ENCODE data around the gene EPC2.

EPC2 gene, protein sequence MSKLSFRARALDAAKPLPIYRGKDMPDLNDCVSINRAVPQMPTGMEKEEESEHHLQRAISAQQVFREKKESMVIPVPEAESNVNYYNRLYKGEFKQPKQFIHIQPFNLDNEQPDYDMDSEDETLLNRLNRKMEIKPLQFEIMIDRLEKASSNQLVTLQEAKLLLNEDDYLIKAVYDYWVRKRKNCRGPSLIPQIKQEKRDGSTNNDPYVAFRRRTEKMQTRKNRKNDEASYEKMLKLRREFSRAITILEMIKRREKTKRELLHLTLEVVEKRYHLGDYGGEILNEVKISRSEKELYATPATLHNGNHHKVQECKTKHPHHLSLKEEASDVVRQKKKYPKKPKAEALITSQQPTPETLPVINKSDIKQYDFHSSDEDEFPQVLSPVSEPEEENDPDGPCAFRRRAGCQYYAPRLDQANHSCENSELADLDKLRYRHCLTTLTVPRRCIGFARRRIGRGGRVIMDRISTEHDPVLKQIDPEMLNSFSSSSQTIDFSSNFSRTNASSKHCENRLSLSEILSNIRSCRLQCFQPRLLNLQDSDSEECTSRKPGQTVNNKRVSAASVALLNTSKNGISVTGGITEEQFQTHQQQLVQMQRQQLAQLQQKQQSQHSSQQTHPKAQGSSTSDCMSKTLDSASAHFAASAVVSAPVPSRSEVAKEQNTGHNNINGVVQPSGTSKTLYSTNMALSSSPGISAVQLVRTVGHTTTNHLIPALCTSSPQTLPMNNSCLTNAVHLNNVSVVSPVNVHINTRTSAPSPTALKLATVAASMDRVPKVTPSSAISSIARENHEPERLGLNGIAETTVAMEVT

DNA sequence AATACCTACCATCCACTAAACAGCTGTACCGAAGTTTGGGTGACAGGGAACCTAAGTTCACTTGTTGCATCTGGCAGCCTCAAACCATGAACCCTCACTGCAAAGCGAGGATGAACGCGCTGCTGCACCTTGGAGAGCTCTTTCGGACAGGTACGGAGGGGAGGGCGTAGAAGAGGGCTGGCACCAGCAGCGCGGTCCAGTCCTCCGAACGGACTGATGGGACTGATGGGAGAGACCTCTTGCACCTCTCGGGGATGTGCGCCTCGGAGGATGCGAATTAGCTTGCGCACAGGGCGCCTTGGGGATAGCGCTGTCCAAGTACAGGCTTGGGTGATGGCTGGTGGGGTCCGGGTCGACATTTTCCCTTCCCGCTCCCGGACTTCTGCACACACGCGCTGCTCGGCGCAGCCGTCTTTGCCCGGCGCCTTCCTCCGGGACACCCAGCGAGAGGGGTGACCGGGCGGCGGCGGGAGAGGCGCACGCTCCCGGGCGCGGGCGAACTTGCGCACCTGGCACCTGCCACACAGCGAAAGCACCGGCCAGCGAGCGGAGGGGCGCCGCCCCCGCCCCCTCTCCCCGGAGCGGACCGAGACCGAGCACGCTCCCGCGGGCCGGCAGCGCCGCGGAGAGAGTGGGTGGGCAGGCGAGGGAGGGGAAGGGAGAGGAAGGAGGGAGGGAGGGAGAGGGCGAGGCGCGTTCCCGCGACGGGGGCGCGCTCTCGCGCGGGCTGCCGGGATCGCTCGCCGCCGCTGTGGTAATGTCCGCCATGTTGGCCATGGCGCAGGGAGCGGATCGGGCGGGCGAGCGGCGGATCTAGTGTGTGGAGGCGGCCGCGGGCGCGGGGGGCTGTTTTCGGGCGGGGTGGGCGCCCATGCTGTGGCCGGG is at the start of gene EPC2:
Gene EPC2, plus strand, starts transcription at position 754 of the 885 bp plus-strand sequence. CDS start 267 bp downstream, outside the sequence.
- H3K36me3 ChIP-seq (ENCODE audit: control insufficient read depth in 2 of 2, insufficient read depth in 1 of 2, low read length in 2 of 2): no peaks in the 10 kb centered on the region
- no peaks in the 10 kb centered on the region for H3K9me3 ChIP-seq (ENCODE audit: control insufficient read depth, insufficient read depth, low read depth, low read length)
- ChIA-PET CTCF (interaction anchor here (0.6 to 0.9 kb wide), 6 partner anchors 19 to 707 kb away, joined by 3 to 5 read pairs (median 3); no protein-coding TSS in a partner anchor), POLR2A (interaction anchor here (0.6 to 0.7 kb wide), 2 partner anchors 19 to 624 kb away, joined by 3 read pairs; partner anchors contain the start of genes MBD5 and ORC4)
- peak within 1 kb of the TSS; percentile 100 for H3K4me3 ChIP-seq (ENCODE audit: low read depth, low read length)
- H3K4me1 ChIP-seq (ENCODE audit: control insufficient read depth, insufficient read depth, low read length): peaks cover 9% of the 10 kb centered on the region; the same call in 1 of the 2 replicates
- H3K27ac ChIP-seq (ENCODE audit: extremely low read depth, low read depth, low read length): peak within 1 kb of the TSS; percentile 81
- no peak for TF ChIP-seq ZNF221 (tag by site-specific recombination; IDR thresholded peaks at IDR 0.05; ENCODE audit: borderline replicate concordance)
- TF ChIP-seq, protein P1, sequence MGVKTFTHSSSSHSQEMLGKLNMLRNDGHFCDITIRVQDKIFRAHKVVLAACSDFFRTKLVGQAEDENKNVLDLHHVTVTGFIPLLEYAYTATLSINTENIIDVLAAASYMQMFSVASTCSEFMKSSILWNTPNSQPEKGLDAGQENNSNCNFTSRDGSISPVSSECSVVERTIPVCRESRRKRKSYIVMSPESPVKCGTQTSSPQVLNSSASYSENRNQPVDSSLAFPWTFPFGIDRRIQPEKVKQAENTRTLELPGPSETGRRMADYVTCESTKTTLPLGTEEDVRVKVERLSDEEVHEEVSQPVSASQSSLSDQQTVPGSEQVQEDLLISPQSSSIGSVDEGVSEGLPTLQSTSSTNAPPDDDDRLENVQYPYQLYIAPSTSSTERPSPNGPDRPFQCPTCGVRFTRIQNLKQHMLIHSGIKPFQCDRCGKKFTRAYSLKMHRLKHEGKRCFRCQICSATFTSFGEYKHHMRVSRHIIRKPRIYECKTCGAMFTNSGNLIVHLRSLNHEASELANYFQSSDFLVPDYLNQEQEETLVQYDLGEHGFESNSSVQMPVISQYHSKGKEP (tag by site-specific recombination; IDR thresholded peaks at IDR 0.05): no peak
- peak; percentile 84 for TF ChIP-seq PRDM10 (tag by site-specific recombination; IDR thresholded peaks at IDR 0.05)
- TF ChIP-seq ZNF335 (tag by site-specific recombination; conservative IDR thresholded peaks at IDR 0.05): peak; percentile 57
- TF ChIP-seq, protein P2, sequence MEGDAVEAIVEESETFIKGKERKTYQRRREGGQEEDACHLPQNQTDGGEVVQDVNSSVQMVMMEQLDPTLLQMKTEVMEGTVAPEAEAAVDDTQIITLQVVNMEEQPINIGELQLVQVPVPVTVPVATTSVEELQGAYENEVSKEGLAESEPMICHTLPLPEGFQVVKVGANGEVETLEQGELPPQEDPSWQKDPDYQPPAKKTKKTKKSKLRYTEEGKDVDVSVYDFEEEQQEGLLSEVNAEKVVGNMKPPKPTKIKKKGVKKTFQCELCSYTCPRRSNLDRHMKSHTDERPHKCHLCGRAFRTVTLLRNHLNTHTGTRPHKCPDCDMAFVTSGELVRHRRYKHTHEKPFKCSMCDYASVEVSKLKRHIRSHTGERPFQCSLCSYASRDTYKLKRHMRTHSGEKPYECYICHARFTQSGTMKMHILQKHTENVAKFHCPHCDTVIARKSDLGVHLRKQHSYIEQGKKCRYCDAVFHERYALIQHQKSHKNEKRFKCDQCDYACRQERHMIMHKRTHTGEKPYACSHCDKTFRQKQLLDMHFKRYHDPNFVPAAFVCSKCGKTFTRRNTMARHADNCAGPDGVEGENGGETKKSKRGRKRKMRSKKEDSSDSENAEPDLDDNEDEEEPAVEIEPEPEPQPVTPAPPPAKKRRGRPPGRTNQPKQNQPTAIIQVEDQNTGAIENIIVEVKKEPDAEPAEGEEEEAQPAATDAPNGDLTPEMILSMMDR (tag by site-specific recombination; IDR thresholded peaks at IDR 0.05): peak; percentile 15; the same call in 1 of the 2 replicates
- peak; percentile 80 for TF ChIP-seq SCRT1 (tag by site-specific recombination; IDR thresholded peaks at IDR 0.05; ENCODE audit: borderline replicate concordance)
- no peak for TF ChIP-seq ZNF596 (tag by site-specific recombination; IDR thresholded peaks at IDR 0.05)
- no peak for TF ChIP-seq ZNF747 (tag by site-specific recombination; IDR thresholded peaks at IDR 0.05)
- no peak for TF ChIP-seq OSR2 (tag by site-specific recombination; IDR thresholded peaks at IDR 0.05)
- TF ChIP-seq IKZF3 (tag by site-specific recombination; IDR thresholded peaks at IDR 0.05): 0 out of 2 replicates have a peak, but pooled peaks have one; percentile 24
- no peak; the same call in 1 of the 2 replicates for TF ChIP-seq ZBTB17 (tag by site-specific recombination; IDR thresholded peaks at IDR 0.05)
- peak; percentile 97 for TF ChIP-seq REST (tag by site-specific recombination; IDR thresholded peaks at IDR 0.05)
- TF ChIP-seq SP3 (tag by site-specific recombination; IDR thresholded peaks at IDR 0.05): peak; percentile 37; the same call in 1 of the 2 replicates
- peak; percentile 96 for TF ChIP-seq ZNF366 (tag by site-specific recombination; conservative IDR thresholded peaks at IDR 0.05)
- peak; percentile 47; the same call in 1 of the 2 replicates for TF ChIP-seq ZEB2 (tag by site-specific recombination; IDR thresholded peaks at IDR 0.05)
- TF ChIP-seq, protein P3, sequence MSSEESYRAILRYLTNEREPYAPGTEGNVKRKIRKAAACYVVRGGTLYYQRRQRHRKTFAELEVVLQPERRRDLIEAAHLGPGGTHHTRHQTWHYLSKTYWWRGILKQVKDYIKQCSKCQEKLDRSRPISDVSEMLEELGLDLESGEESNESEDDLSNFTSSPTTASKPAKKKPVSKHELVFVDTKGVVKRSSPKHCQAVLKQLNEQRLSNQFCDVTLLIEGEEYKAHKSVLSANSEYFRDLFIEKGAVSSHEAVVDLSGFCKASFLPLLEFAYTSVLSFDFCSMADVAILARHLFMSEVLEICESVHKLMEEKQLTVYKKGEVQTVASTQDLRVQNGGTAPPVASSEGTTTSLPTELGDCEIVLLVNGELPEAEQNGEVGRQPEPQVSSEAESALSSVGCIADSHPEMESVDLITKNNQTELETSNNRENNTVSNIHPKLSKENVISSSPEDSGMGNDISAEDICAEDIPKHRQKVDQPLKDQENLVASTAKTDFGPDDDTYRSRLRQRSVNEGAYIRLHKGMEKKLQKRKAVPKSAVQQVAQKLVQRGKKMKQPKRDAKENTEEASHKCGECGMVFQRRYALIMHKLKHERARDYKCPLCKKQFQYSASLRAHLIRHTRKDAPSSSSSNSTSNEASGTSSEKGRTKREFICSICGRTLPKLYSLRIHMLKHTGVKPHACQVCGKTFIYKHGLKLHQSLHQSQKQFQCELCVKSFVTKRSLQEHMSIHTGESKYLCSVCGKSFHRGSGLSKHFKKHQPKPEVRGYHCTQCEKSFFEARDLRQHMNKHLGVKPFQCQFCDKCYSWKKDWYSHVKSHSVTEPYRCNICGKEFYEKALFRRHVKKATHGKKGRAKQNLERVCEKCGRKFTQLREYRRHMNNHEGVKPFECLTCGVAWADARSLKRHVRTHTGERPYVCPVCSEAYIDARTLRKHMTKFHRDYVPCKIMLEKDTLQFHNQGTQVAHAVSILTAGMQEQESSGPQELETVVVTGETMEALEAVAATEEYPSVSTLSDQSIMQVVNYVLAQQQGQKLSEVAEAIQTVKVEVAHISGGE (tag by site-specific recombination; conservative IDR thresholded peaks at IDR 0.05; ENCODE audit: low read depth): no peak
- TF ChIP-seq ZNF561 (tag by site-specific recombination; IDR thresholded peaks at IDR 0.05; ENCODE audit: borderline replicate concordance): peak; percentile 82; the same call in 1 of the 2 replicates
- no peak for TF ChIP-seq ZNF837 (tag by site-specific recombination; IDR thresholded peaks at IDR 0.05)

Data from HEK293 (cell line).